Measurements from ENCODE around the gene OR1A1. TPM values are rescaled to one million over a fixed set of nuclear protein-coding genes. Genes with fewer than 3 reads are reported as not detected.
A peak's percentile ranks its signal among the peaks of the same experiment; 100 is the strongest.
"Not testable (repeated sequence)": the region's sequence is repeated elsewhere in the genome, so short reads cannot be mapped to it uniquely, and the experiment has no call there.

Gene OR1A1
- total RNA-seq, 2 experiments from 2014 or later, result not detected

DNA sequence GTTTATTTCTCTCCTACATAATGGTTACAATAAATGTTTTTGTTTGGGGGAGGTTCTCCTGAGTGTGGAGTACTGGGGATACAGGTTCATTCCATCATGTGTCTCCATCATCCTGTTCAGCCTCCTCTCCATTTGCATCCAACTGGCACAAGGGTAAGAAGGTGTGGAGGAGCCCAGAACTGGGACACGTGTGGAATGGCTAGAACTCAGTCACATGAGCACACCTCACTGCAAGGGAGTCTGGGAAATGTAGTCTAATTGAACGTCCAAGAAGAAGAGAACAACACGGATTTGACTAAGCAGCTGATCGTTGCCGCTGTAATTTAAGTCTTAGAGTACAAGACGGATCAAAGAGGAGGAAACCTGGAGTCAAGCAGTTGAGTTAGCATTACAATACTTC lies 6.1 kb downstream of the OR1A1 start:
- no peaks in the 10 kb centered on the region for H4K20me1 ChIP-seq (ENCODE audit: insufficient read depth, low read length)
- no TSS peak for BruUV-seq (replicated peaks)
- no peaks in the 10 kb centered on the region for H3K36me3 ChIP-seq (ENCODE audit: insufficient read depth, low read length)
- DNase-seq (ENCODE audit: low spot score), result no peak
- H3K79me2 ChIP-seq (ENCODE audit: insufficient read depth, low read depth, low read length), result no peaks in the 10 kb centered on the region
- no peak overlapping the region for H3K4me2 ChIP-seq (ENCODE audit: low read length)
- no peaks in the 10 kb centered on the region for H3K9me2 ChIP-seq (ENCODE audit: insufficient read depth, low read length)
- H2AFZ ChIP-seq (ENCODE audit: low read length), result peak overlapping the region; percentile 39; the same call in 1 of the 2 replicates
- H3K4me1 ChIP-seq (ENCODE audit: insufficient read depth, low read length, poor library complexity, severe bottlenecking), result no peaks in the 10 kb centered on the region
- H3K4me3 ChIP-seq (ENCODE audit: low read depth, low read length, poor library complexity, severe bottlenecking), result no peak overlapping the region
- ChIA-PET POLR2A (no interaction called here), CTCF (ENCODE audit: unreplicated experiment) (no interaction called here)
- H3K27ac ChIP-seq (ENCODE audit: low read depth, low read length, poor library complexity, severe bottlenecking), result no peak overlapping the region
- peaks cover 3% of the 10 kb centered on the region; the same call in 1 of the 2 replicates for H3K9me3 ChIP-seq (ENCODE audit: low read length)
- TF ChIP-seq CTCF (conservative IDR thresholded peaks at IDR 0.05; ENCODE audit: low read length) (no peak), EZH2phosphoT487 (IDR thresholded peaks at IDR 0.05; ENCODE audit: borderline replicate concordance, low read depth, low read length) (no peak)
- intact Hi-C loops (cut with micrococcal nuclease; ENCODE audit: unreplicated experiment), result no loop called here

DNA sequence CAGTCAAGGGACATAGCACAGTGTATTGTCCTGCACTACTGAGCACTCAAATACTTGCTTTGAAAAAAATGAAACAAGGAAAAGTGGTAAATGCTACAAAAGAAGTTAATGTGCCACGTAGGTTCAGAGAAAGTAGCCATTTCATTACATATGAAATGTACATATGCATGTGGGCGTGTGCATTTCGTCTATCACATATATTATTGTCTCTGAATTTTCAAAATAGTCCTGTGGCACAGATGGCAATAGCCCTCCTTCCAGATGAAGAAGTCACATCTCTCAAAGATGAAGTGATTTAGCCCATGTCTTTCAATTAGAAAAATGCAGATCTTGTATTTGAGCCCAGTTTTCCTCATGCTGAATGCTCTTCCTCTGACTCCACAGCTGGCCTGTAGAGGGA lies 12.5 kb downstream of the OR1A1 start:
- Histone ChIP-seq H3K4me1 (ENCODE audit: insufficient read depth, low read length, poor library complexity, severe bottlenecking) (peaks cover 28% of the 10 kb centered on the region), H2AFZ (ENCODE audit: low read length) (peak overlapping the region; percentile 40; the same call in 1 of the 2 replicates), H3K27ac (ENCODE audit: low read depth, low read length, poor library complexity, severe bottlenecking) (peak overlapping the region; percentile 5), H3K4me2 (ENCODE audit: low read length) (0 out of 2 replicates have a peak overlapping the region, but pooled peaks have one; percentile 32)
- H3K9me2 ChIP-seq (ENCODE audit: insufficient read depth, low read length); H3K79me2 ChIP-seq (ENCODE audit: insufficient read depth, low read depth, low read length); CTCF ChIA-PET (ENCODE audit: unreplicated experiment); H3K9me3 ChIP-seq (ENCODE audit: low read length); BruUV-seq (replicated peaks); H4K20me1 ChIP-seq (ENCODE audit: insufficient read depth, low read length); H3K4me3 ChIP-seq (ENCODE audit: low read depth, low read length, poor library complexity, severe bottlenecking); intact Hi-C loops (cut with micrococcal nuclease; ENCODE audit: unreplicated experiment); H3K36me3 ChIP-seq (ENCODE audit: insufficient read depth, low read length); DNase-seq (ENCODE audit: low spot score): not testable (repeated sequence)
- POLR2A ChIA-PET, result interaction anchor here (0.5 kb wide), 1 partner anchor 1415 kb away, joined by 4 read pairs; no protein-coding TSS in a partner anchor

DNA sequence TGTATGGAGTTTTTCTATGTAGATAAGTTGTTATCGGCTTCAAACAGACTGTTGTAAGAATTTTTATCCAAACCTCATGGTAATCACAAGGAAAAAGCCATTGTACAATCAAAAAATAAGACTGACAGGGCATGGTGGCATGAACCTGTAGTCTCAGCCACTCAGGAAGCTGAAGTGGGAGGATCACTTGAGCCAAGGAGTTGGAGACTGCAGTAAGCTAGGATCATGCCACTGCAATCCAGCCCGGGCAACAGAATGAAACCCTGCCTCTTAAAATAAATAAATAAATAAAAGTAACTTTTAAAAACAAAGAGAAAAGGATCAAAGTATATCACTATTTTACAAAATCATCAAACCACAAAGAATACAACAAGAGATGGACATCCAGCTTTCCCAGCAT lies 14.4 kb downstream of the OR1A1 start:
- Histone ChIP-seq H3K9me3 (ENCODE audit: low read length) (no peaks in the 10 kb centered on the region), H3K4me3 (ENCODE audit: low read depth, low read length, poor library complexity, severe bottlenecking) (no peak overlapping the region), H4K20me1 (ENCODE audit: insufficient read depth, low read length) (no peaks in the 10 kb centered on the region), H3K4me1 (ENCODE audit: insufficient read depth, low read length, poor library complexity, severe bottlenecking) (peaks cover 28% of the 10 kb centered on the region), H2AFZ (ENCODE audit: low read length) (peak overlapping the region; percentile 88), H3K9me2 (ENCODE audit: insufficient read depth, low read length) (no peaks in the 10 kb centered on the region), H3K4me2 (ENCODE audit: low read length) (peak overlapping the region; percentile 54), H3K79me2 (ENCODE audit: insufficient read depth, low read depth, low read length) (no peaks in the 10 kb centered on the region), H3K36me3 (ENCODE audit: insufficient read depth, low read length) (no peaks in the 10 kb centered on the region), H3K27ac (ENCODE audit: low read depth, low read length, poor library complexity, severe bottlenecking) (no peak overlapping the region)
- no peak for TF ChIP-seq CTCF (conservative IDR thresholded peaks at IDR 0.05; ENCODE audit: low read length)
- TF ChIP-seq EZH2phosphoT487 (IDR thresholded peaks at IDR 0.05; ENCODE audit: borderline replicate concordance, low read depth, low read length), result no peak
- no TSS peak for BruUV-seq (replicated peaks)
- ChIA-PET POLR2A (no interaction called here), CTCF (ENCODE audit: unreplicated experiment) (no interaction called here)
- intact Hi-C loops (cut with micrococcal nuclease; ENCODE audit: unreplicated experiment), result no loop called here
- no peak for DNase-seq (ENCODE audit: low spot score)
